ENCODE results near the gene FBXO22.
"Not testable (repeated sequence)": the region's sequence is repeated elsewhere in the genome, so short reads cannot be mapped to it uniquely, and the experiment has no call there.

The FBXO22 gene

DNA sequence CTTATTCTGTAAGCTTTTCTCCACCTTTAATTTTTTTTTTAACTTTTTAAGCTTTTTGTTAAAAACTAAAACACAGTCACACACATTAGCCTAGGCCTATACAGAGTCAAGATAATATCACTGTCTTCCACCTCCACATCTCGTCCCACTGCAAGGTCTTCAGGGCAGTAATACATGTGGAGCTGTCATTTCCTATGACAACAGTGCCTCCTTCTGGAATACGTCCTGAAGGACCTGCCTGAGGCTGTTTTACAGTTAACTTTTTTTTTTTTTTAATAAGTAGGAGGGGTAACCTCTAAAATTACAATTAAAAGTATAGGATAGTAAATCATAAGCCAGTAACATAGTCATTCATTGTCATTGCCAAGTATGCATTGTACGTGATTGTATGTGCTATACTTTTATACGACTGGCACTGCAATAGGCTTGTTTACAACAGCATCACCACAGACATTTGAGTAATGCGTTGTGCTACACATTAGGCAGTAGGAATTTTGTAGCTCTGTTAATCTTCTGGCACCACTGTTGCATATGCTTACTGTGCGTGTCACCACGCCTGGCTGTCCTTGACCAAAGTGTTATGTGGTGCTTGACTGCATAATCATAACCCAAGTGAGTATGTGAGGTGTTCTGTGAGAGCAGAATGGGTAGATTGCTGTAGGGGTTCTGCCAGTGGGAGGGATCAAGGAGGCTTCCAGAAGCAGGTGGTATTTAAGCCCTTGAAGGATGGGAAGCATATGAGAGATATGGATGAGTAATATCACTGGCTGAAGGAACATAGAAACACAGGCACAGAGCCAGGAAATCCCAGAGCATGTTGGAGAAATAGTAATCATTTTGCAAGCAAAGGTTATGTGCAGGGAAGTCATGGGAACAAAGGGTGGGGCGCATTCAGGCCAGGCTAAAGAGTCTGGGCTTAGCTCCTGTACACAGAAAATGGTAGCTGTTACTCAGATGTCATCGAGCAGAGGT is 18.3 kb downstream of the FBXO22 start:
- DNase-seq, result no peak

- DNase-seq, result no peak
Measured at GRCh38 chr15:75923756-75924155, 20.1 kb downstream of the FBXO22 start.

DNA sequence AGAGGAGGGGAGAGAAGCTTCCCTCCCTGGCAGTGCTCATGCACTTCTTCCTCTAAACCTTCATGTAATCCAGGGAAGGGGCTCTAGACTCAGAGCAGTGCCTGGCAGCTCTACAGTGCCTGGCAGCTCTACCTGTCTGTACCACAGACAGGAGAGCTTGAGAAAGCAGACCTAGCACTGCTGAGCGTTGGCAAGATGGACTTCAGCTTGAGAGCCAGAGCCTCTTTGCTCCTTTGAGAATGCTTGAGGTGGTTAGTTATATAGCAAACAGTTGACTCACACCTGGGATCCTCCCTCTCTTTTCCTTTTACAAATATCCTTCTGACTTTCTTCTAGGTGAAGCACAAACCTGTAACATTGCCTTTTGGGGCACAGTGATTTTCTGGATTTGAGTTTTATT is 20.9 kb downstream of the FBXO22 start:
- no peak for DNase-seq

DNA sequence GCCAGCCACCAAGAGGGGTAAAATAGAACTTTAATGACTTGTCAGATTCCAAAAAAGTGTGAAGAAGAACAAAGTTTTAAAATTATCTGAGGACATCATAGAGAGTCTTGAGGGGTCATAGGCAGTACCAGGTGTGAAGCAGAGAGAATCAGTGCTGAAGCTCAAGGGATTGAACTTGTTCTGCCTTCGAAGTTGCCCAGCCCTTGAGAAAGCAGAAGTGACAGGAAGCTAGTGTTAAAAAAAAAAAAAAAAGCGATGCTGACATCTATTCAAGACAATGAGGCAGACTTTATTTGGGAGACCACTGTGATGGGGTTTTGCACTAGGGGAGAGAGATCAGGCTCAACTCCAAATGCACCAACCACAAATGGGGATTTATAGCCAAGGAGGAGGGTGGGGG is 21.8 kb downstream of the FBXO22 start:
- no peak for DNase-seq

DNA sequence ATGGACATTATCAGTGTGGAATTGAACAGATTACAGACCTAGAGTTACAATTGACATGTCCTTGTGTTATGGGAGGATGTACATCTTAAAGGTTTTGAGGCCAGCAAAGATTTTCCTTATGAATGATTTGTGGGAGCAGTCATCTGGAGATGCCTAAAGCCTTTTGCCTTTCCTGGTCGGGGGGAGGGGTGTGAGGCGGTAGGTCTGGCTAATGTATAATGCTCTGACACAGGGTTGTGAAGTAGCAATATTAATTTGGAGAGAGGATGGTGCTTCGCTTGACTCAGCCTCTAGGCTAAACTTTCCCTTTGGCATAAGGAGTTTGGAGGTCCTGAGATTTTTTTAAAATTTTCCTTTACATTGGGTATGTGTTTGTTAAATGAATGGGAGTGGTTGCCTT is 23.3 kb downstream of the FBXO22 start:
- no peak for DNase-seq

- DNase-seq, result no peak
Measured at GRCh38 chr15:75927601-75928000, 23.9 kb downstream of the FBXO22 start.

DNA sequence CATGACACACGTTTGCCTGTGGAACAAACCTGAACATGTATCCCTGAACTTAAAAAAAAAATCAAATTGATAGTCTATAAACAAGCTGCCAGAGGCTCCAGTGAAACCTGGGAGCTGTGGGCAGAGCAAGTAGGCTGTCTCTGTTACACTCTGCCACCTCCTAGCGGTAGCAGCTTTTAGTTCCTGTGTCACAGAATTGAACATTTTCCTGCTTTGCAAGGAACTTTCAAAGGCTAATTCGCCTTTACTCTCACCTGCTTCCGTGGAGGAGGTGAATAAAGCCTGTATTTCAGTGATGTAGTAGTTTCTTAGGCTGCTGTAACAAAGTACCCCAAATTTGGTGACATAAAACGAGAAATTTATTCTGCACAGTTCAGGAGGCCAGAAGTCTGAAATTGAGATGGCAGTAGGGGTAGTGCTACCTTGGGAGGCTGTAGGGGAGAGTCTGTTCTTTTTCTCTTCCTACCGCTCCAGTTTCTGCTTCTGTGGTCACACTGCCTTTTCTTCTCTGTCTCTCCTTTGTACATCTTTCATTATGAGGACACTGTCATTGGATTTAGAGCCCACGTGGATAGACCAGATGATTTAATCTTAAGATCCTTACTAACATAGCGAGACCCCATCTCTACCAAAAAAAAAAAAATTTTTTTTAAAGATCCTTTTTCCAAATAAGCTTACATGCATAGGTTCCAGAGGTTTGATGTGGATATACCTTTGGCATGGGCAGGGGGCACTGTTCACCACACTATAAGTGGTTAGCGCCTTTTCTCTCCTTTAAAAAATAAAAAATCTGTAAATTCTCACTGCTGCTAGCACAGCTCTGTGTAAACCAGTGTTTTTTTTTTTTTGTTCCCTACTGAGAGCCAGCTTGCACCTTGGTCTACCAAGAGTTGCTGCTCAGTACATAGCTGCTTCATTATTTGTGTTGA is 25.3 kb downstream of the FBXO22 start:
- no peak for DNase-seq

DNA sequence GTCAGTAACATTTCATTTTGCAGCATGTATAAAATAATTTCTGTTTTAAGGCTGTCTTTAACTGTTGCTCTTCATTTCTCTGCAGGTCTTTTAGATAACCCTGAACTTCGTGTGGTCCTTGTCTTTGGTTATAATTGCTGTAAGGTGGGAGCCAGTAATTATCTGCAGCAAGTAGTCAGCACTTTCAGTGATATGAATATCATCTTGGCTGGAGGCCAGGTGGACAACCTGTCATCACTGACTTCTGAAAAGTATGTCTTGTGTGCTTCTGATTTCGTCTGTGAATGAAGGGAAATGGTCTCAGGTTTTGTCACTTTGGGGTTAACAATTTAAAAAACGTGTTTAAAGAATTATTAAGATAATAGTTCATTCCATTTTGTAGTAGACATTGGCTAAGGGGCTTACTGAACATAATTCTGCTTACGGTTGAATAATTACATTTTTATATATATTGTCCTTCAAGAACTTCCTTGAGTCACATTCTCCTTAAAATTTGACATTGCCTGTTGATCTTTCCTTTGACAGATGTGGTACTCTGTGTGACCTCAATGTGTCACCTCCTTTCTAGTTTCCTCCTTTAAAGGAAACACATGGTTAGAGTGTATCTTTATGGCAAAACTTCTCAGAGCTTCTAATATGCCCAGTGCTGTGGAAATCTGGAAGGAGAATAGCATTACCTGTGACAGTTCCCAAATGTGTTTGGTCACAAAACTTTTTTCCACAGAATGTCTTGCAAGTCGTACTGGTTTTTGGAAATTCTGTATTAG is 26.3 kb downstream of the FBXO22 start:
- no peak for DNase-seq

DNA sequence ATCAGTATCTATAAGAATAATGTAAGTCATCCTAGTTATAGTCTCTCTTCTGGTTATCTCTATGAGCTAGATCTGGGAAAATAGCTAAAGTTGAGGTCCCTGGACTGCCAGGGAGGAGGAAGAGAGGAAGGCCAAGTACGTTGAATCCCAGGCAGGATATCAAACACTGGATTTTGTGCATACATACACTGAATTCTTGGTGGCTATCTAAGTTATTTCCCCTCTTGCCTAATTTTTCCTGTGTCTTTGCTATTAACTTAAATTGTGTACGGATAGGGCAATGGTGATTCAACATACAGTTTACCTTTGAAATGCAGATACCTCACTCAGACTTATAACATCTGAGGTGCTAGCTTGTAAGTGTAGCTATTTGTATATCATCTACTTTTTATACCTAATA is 27.2 kb downstream of the FBXO22 start:
- DNase-seq, result no peak

- DNase-seq, result no peak
Measured at GRCh38 chr15:75942464-75942863, 38.8 kb downstream of the FBXO22 start.

GRCh38 chr15:75943246-75943645 is 39.6 kb downstream of the FBXO22 start:
- DNase-seq, result no peak

GRCh38 chr15:75943713-75944215 is 40.1 kb downstream of the FBXO22 start:
- no peak for DNase-seq

DNA sequence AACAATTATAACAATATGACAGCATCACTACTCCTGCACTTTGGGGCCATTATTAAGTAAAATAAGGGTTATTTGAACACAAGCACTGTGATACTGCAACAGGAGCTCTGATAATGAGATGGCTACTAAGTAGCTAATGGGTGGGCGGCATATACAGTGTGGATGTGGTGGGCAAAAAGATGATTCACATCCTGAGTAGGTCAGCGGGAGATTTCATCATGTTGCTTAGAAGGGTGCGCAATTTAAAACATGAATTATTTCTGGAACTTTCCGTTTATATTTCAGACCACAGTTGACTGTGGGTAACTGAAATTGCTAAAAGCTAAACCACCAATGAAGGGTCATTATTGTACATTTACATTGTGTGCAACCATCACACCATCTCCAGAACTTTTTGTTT is 42.3 kb downstream of the FBXO22 start:
- DNase-seq, result no peak

- DNase-seq, result no peak
Measured at GRCh38 chr15:75947092-75947491, 43.4 kb downstream of the FBXO22 start.

DNA sequence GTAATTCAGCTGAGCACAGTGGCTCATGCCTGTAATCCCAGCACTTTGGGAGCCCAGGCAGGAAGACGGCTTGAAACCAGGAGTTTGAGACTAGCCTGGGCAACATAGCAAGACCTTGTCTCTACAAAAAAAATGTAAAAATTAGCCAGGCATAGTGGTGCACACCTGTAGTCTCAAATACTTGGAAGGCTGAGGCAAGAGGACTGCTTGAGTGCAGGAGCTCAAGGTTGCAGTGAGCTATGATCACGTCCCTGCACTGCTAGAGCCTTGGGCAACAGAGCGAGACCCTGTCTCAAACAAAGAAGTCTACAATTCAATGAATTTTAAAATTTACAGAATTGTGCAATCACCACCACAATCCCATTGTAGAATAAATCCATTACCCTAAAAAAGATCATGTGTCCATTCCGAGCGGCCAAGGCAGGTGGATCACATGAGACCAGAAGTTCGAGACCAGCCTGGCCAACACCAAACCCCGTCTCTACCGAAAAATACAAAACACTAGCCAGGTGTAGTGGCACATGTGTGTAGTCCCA is 45.2 kb downstream of the FBXO22 start:
- DNase-seq, result no peak

DNA sequence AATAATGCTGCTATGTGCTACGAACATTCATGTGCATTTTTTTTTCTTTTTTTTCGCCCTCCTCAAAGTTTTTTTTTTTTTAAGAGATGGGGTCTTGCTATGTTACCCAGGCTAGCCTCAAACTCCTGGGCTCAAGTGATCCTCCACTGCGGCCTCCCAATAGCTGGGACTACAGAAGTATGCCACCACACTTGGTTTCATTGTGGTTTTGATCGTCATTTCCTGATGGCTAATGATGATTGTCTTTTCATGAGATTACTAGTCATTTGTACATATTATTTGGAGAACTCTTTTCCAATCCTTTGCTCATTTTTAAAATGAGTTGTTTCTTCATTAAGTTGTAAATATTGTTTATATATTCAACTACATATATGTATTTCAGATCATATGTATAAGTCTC is 48.8 kb downstream of the FBXO22 start:
- DNase-seq, result no peak

DNA sequence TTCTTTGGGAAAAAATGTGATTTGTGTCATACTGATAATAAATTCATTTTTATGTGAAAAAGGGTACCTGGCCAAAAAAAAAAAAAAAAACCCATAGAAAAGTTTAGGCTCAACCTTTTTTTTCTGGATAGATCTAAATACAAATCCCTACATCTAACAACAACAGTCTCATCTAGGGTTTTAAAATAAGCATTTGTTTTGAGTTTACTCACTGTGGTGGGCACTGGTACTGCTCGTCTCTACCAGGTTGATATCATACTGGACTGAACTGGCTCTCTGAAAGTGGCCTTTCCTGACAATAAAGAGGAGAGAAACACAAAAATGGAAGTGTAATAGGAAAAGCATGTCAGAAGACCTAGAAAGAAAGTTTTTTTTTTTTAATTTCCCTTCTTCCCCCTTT is 52.0 kb downstream of the FBXO22 start:
- no peak for DNase-seq

DNA sequence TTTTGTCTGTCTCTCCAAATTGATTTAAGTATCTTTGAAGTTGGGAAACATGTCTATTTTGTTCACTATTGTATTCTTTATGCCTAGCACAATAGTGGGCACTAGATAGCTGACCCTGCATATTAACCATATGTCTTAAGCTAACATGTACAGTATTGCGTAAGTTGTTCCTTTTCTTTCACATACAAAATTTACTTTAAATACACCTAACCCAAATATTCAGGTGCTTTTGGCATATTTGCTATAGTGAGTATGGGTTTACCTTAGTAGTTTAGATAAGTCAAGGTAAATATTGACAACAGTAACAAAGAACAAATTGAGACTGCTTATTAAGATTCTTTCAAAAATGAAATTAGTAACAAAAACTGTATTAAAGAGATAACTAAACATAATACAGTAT is 57.7 kb downstream of the FBXO22 start:
- DNase-seq, result no peak

DNA sequence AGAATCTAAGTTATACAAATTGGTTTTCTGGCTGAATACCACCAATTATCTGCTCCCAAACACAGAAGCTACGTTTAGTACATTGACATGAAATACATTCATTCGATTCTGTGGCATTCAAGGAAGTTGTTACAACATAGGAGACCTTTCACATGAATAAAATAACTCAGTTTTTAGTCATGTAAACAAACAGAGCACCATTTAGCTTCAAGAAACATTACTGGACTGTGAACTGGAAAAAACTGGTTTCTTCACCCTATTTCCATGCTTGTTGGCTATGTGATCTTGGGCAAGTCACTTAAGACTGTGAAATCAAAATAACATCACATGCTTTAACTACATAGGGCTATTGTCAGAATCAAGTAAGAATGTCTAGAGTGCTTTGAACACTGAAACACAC is 62.4 kb downstream of the FBXO22 start:
- DNase-seq, result no peak

- not testable (repeated sequence) for DNase-seq
Measured at GRCh38 chr15:75976766-75977165, 73.1 kb downstream of the FBXO22 start.

- DNase-seq, result no peak
Measured at GRCh38 chr15:75981149-75981815, 77.6 kb downstream of the FBXO22 start.

DNA sequence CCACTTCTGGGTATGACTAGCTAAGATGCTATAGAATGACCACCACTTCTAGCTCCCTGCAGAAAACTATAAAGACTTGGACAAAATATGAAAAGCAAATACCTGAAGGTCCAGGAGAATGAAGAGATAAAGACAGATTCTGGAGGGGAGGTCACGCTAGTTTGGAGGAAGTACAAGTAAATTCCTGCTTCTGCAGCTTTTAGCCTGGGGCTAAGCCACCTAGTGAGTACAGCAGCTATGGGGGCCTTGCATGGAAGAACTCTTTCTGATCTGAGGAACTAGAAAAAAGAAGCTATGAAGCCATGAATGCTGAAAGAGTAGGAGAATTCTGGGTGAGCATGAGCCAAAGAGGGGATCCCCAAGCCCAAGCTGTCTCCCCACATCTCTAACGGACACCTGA is 78.8 kb downstream of the FBXO22 start:
- DNase-seq, result no peak
